Spleen (tissue), 11 donors: ENCODE data around the gene FTL. TPM values are rescaled to one million over a fixed set of nuclear protein-coding genes. Genes with fewer than 3 reads are reported as not detected.
A peak's percentile ranks its signal among the peaks of the same experiment; 100 is the strongest.

Source experiments
- DNase-seq: peaks from one replicate; pipeline ENCODE4 v3.0.0-alpha.2; 2020
- H3K27ac ChIP-seq, 8 donors: fragments of 200-600 bp; sonication (generic) in 7 of 8; 1 replicate in 4 of 8; 2 replicates in 4 of 8; pipeline versions ENCODE4 v1.5.0 to v1.8.0; 2016 to 2021; ENCODE audit warnings: inconsistent platforms in 4 of 8, mild to moderate bottlenecking in 4 of 8, moderate library complexity in 1 of 8
- H3K27me3 ChIP-seq, 7 donors: fragments of 200-600 bp; sonication (generic) in 6 of 7; replicated peaks in 1 of 7; 1 replicate in 4 of 7; 2 replicates in 3 of 7; pipeline versions ENCODE4 v1.5.0 to v1.8.0; 2016 to 2021; ENCODE audit warnings: inconsistent platforms in 3 of 7, mild to moderate bottlenecking in 1 of 7
- H3K36me3 ChIP-seq, 6 donors: fragments of 200-600 bp; sonication (generic) in 5 of 6; 1 replicate in 4 of 6; 2 replicates in 2 of 6; pipeline versions ENCODE4 v1.5.0 to v1.8.0; 2016 to 2021; ENCODE audit warnings: inconsistent platforms in 2 of 6
- H3K4me1 ChIP-seq, 6 donors: fragments of 200-600 bp; sonication (generic) in 5 of 6; 1 replicate in 3 of 6; 2 replicates in 3 of 6; pipeline versions ENCODE4 v1.5.0 to v1.8.0; 2016 to 2021; ENCODE audit warnings: inconsistent platforms in 3 of 6
- H3K4me3 ChIP-seq, 8 donors: fragments of 200-600 bp; sonication (generic) in 7 of 8; 1 replicate in 4 of 8; 2 replicates in 4 of 8; pipeline versions ENCODE4 v1.5.0 to v1.8.0; 2016 to 2021; ENCODE audit warnings: inconsistent platforms in 4 of 8, mild to moderate bottlenecking in 4 of 8, moderate library complexity in 2 of 8
- H3K9me3 ChIP-seq, 8 donors: fragments of 200-600 bp; sonication (generic) in 7 of 8; 1 replicate in 4 of 8; 2 replicates in 4 of 8; pipeline versions ENCODE4 v1.5.0 to v1.8.0; 2016 to 2021; ENCODE audit warnings: inconsistent platforms in 4 of 8
- CTCF ChIP-seq, 11 experiments: fragments of 200-600 bp in 7 of 11; fragments of 450-650 bp in 4 of 11; sonication (generic) in 4 of 11; IDR thresholded peaks in 8 of 11; conservative IDR thresholded peaks in 3 of 11; 1 replicate in 7 of 11; 2 replicates in 4 of 11; pipeline versions ENCODE4 v1.4.0 to v1.8.0; 2016 to 2021; ENCODE audit warnings: antibody characterized with exemption in 11 of 11, inconsistent platforms in 4 of 11, mild to moderate bottlenecking in 1 of 11
- POLR2A ChIP-seq, 3 donors: fragments of 450-650 bp; IDR thresholded peaks; one replicate each; pipeline ENCODE4 v1.5.1; 2017; ENCODE audit warnings: antibody characterized with exemption in 3 of 3, mild to moderate bottlenecking in 1 of 3
- POLR2AphosphoS5 ChIP-seq, 3 donors: sonication (generic); formaldehyde crosslinking; IDR thresholded peaks; one replicate each; pipeline ENCODE4 v1.5.1; 2017; ENCODE audit warnings: antibody characterized with exemption in 3 of 3
- WGBS, 5 donors: extraction: QIAGEN DNeasy Blood & Tissue Kit in 3 of 5; methylation state at CpG; one replicate each; pipeline versions ENCODE4 v1.1.5 to v1.1.7; 2013 to 2018; 5-methylcytosine and 5-hydroxymethylcytosine counted together
- intact Hi-C: fragments of 100-400 bp; cut with DNase I; formaldehyde crosslinking; loops from one replicate; pipeline ENCODE4 v1.15.0; 2023; ENCODE audit warnings: low total_unique reads
- polyA plus RNA-seq, 3 donors: library from polyadenylated mRNA; stranded (reverse); fragments of 200-250 nt; gene quantifications; one replicate each; pipeline ENCODE4 v1.2.1, GENCODE V29; 2013
- total RNA-seq, 7 donors: library from RNA; depleted of rRNA in 3 of 7; stranded (reverse); fragments of >200 nt in 3 of 7; fragmentation: NEBNext Ultra II Directional in 4 of 7; extraction: Animal tissue kit (Norgen Biotek cat#: 25700) in 4 of 7; gene quantifications; one replicate each; pipeline versions ENCODE4 v1.1.0 to v1.2.1, GENCODE V29; 2016 to 2021
- donor health status: healthy with polysubstance abuse.
- donor health status: DM: no; HTN: no; CAD: no; lungs with moderate emphysema.
- donor health status: DM: no; HTN: no; CAD: no.
- donor health status: Bipolar disorder and iron deficiency.
- donor health status: healthy.
- donor health status: DM: no; HTN: no; CAD: no.
- donor health status: DM: yes; HTN: yes; CAD: no.

The FTL gene
- total and polyA plus RNA-seq, 10 donors, result 4,960 to 14,078 (median 7,397) TPM

DNA sequence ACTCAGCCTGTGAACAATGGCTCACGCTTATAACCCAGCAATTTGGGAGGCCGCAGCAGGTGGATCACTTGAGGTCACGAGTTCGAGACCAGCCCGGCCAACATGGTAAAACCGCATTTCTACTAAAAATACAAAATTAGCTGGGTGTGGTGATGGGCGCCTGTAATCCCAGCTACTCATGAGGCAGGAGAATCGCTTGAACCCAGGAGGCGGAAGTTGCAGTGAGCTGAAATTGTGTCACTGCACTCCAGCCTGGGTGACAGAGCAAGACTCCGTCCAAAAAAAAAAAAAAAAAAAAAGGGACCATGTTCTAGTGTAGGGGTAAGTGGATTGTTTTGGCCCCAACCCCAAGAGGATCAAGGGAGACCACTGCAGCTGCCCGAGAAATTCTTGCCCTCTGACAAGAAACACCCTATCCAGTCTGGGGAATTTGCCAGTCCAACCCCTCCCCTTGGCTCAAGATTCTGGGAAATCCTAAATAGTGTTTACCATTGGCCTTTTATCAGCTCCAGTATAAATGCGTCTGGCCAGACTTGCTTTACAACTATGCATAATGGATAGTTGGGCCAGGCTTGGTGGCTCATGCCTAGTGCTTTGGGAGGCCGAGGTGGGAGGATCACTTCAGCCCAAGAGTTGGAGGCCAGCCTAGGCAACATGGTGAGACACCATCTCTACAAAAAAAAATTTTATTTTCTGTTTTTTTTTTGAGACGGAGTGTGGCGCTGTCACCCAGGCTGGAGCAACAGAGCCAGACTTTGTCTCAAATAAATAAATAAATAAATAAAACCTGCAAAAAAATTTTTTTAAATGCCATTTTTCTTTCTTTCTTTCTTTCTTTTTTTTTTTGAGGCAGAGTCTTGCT lies 36.7 kb upstream of the FTL start:
- TF ChIP-seq CTCF (IDR thresholded peaks at IDR 0.05 in 8 of 11, conservative IDR thresholded peaks at IDR 0.05 in 3 of 11) (no peak), POLR2A (IDR thresholded peaks at IDR 0.05) (no peak), POLR2AphosphoS5 (IDR thresholded peaks at IDR 0.05) (no peak)
- H3K9me3 ChIP-seq, result no peaks in the 10 kb centered on the region
- H3K27me3 ChIP-seq, result peaks cover 0 to 16% (median 0%) of the 10 kb centered on the region in 7 donors
- H3K4me3 ChIP-seq, result no peak overlapping the region
- H3K36me3 ChIP-seq, result peaks cover 0 to 9% (median 1%) of the 10 kb centered on the region in 6 donors
- no peak for DNase-seq
- H3K27ac ChIP-seq, result no peak overlapping the region
- peaks cover 0 to 18% (median 6%) of the 10 kb centered on the region in 6 donors for H3K4me1 ChIP-seq
- intact Hi-C loops, result no loop called here
- whole genome bisulfite sequencing, 5 donors, result 85 to 92% (median 90%) methylated on average over 15 of the region's 15 CpGs

DNA sequence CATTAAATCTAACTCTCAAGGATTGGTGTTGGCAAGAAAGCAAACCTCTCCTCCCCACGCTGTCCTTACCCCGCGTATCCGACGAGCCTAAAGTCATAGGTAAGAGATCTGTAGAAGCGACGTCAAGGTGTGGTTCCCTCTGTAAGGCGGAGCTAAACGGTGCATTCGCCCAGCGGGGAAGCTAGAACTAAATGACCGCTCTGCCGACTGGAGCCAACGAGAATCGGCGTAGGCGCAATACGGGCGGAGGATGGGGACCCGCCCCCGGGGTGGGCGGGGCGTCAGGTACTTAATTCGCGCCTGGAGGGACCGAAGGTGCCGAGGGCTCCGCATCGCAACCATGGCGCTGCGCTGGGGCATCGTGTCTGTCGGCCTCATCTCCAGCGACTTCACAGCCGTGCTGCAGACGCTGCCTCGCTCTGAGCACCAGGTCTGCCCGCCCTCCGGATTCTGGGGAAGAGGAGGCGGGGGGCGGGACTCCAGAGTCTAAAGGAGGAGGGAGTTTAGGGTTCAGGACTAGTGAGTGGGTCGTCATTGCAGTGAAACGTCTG lies 31.7 kb upstream of the FTL start, which contains the start of gene DHDH:
TSS of gene DHDH (plus strand) at position 318 of the 551 bp plus-strand sequence. CDS start at position 341, 23 bp downstream.
- H3K4me3 ChIP-seq, result peak within 1 kb of the TSS; percentile 32 to 71 (median 42)
- peak in 2 of 11 experiments; percentile 6 to 19 for TF ChIP-seq CTCF (IDR thresholded peaks at IDR 0.05 in 8 of 11, conservative IDR thresholded peaks at IDR 0.05 in 3 of 11)
- TF ChIP-seq POLR2A (IDR thresholded peaks at IDR 0.05), result no peak
- peak; percentile 73 to 83 (median 80) for TF ChIP-seq POLR2AphosphoS5 (IDR thresholded peaks at IDR 0.05)
- peak within 1 kb of the TSS; percentile 13 to 70 (median 62) for H3K27ac ChIP-seq
- DNase-seq, result peak; percentile 94
- H3K27me3 ChIP-seq, result peaks cover 0 to 19% (median 0%) of the 10 kb centered on the region in 7 donors
- no peaks in the 10 kb centered on the region for H3K36me3 ChIP-seq
- 0 to 1% (median 1%) methylated on average over 30 to 43 of the region's 43 CpGs for WGBS, 5 donors
- intact Hi-C loops, result no loop called here
- H3K9me3 ChIP-seq, result no peaks in the 10 kb centered on the region
- H3K4me1 ChIP-seq, result peaks cover 6 to 25% (median 17%) of the 10 kb centered on the region in 6 donors

- Histone ChIP-seq H3K4me1 (peaks cover 6 to 25% (median 17%) of the 10 kb centered on the region in 6 donors), H3K36me3 (no peaks in the 10 kb centered on the region), H3K27me3 (peaks cover 0 to 19% (median 0%) of the 10 kb centered on the region in 7 donors), H3K9me3 (no peaks in the 10 kb centered on the region), H3K4me3 (no peak overlapping the region), H3K27ac (peak overlapping the region in 6 of 8 donors; percentile 13 to 69 (median 60))
- intact Hi-C loops, result no loop called here
- WGBS, 5 donors, result 75 to 88% (median 79%) methylated on average over 17 to 19 of the region's 19 CpGs
- TF ChIP-seq POLR2AphosphoS5 (IDR thresholded peaks at IDR 0.05) (peak in 1 of 3 donors; percentile 23), POLR2A (IDR thresholded peaks at IDR 0.05) (no peak), CTCF (IDR thresholded peaks at IDR 0.05 in 8 of 11, conservative IDR thresholded peaks at IDR 0.05 in 3 of 11) (no peak)
- no peak for DNase-seq
Measured at GRCh38 chr19:48934837-48935236, 30.3 kb upstream of the FTL start.

DNA sequence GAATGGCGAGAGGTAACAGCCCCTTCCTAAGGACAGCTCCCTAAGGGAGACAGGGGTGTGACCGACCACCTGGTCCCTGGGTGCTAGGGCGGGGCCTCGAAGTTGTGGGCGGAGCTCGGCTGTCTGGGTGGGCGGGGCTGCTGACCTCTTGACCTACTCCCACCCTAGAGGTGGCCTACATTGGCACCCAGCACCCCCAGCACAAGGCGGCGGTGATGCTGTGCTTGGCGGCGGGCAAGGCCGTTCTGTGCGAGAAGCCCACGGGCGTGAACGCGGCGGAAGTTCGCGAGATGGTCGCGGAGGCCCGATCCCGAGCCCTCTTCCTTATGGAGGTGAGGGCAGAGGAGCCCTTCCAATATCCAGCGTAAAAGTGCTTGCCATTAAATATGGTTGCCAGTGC lies 29.2 kb upstream of the FTL start:
- TF ChIP-seq POLR2AphosphoS5 (IDR thresholded peaks at IDR 0.05) (no peak), CTCF (IDR thresholded peaks at IDR 0.05 in 8 of 11, conservative IDR thresholded peaks at IDR 0.05 in 3 of 11) (no peak), POLR2A (IDR thresholded peaks at IDR 0.05) (no peak)
- WGBS, 5 donors, result 94 to 98% (median 96%) methylated on average over 25 of the region's 25 CpGs
- peaks cover 0 to 6% (median under 1%) of the 10 kb centered on the region in 8 donors for H3K9me3 ChIP-seq
- intact Hi-C loops, result no loop called here
- H3K4me3 ChIP-seq, result no peak overlapping the region
- H3K27ac ChIP-seq, result no peak overlapping the region
- peaks cover 0 to 2% (median 0%) of the 10 kb centered on the region in 6 donors for H3K36me3 ChIP-seq
- H3K4me1 ChIP-seq, result peaks cover 6 to 25% (median 17%) of the 10 kb centered on the region in 6 donors
- peaks cover 0 to 19% (median 0%) of the 10 kb centered on the region in 7 donors for H3K27me3 ChIP-seq
- no peak for DNase-seq
